ENCODE measurements around the gene IRAK3.

The IRAK3 gene, protein sequence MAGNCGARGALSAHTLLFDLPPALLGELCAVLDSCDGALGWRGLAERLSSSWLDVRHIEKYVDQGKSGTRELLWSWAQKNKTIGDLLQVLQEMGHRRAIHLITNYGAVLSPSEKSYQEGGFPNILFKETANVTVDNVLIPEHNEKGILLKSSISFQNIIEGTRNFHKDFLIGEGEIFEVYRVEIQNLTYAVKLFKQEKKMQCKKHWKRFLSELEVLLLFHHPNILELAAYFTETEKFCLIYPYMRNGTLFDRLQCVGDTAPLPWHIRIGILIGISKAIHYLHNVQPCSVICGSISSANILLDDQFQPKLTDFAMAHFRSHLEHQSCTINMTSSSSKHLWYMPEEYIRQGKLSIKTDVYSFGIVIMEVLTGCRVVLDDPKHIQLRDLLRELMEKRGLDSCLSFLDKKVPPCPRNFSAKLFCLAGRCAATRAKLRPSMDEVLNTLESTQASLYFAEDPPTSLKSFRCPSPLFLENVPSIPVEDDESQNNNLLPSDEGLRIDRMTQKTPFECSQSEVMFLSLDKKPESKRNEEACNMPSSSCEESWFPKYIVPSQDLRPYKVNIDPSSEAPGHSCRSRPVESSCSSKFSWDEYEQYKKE

DNA sequence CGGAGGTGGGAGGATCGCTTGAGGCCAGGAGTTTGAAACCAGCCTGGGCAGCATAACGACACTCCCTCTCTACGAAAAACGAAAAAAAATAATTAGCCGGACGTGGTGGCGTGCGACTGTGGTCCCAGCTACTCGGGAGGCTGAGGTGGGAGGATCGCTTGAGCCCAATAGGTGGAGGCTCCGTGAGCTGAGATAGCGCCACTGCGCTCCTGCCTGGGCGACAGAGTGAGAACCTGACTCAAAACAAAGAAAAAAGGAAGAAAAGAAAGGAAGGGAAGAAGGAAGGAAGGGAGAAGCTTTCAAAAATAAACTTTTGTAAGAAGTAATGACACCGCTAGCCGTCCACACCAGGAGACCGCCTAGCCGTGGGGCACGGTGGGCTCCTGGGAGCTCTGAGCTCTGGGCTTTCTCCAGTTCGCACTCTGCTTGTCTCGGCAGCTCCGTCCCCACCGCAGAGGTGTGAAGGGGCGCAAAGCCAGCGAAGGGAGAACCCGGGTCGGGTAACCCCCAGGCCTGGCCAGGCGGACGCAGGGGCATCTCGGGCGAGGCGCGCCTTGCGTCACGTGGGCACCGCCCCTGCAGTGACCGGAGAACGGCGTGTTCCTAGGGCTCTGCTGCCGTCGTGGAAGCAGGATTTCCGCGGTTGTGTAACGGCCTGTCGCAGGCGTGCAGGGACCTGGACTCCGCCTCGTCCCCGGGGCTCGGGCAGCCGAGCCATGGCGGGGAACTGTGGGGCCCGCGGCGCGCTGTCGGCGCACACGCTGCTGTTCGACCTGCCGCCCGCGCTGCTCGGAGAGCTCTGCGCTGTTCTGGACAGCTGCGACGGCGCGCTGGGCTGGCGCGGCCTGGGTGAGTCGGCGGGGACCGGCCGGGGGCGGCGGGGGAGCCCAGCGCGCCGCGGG is at the start of gene IRAK3:
Gene IRAK3 (plus strand): TSS at position 631 of the 902 bp plus-strand sequence. CDS start 86 bp downstream, at position 717.
- peak; percentile 45 for DNase-seq

- DNase-seq = no peak
Observed at GRCh38 chr12:66139328-66139727, 49.7 kb upstream of the IRAK3 start.

DNA sequence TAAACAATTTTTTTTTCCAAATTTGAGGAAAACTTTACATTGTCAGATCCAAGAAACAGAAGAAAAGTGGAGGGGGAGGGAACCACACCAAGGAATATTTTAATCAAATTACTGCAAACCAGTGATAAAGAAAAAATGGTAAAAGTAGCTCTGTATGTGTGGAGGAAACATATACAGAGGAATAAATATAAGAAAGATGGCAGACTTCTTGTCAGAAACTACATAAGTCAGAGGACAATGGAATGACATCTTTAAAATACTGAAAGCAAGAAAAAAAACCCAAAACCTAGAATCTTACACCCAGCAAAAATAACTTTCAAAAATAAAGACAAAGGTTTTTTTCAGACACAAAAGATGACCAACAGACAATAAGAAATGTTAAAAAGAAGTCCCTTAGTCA is 48.3 kb upstream of the IRAK3 start:
- DNase-seq = peak; percentile 3

- DNase-seq = no peak
Observed at GRCh38 chr12:66141299-66141698, 47.7 kb upstream of the IRAK3 start.

- no peak for DNase-seq
Observed at GRCh38 chr12:66142826-66143225, 46.2 kb upstream of the IRAK3 start.

- DNase-seq = no peak
Observed at GRCh38 chr12:66143868-66144267, 45.1 kb upstream of the IRAK3 start.

DNA sequence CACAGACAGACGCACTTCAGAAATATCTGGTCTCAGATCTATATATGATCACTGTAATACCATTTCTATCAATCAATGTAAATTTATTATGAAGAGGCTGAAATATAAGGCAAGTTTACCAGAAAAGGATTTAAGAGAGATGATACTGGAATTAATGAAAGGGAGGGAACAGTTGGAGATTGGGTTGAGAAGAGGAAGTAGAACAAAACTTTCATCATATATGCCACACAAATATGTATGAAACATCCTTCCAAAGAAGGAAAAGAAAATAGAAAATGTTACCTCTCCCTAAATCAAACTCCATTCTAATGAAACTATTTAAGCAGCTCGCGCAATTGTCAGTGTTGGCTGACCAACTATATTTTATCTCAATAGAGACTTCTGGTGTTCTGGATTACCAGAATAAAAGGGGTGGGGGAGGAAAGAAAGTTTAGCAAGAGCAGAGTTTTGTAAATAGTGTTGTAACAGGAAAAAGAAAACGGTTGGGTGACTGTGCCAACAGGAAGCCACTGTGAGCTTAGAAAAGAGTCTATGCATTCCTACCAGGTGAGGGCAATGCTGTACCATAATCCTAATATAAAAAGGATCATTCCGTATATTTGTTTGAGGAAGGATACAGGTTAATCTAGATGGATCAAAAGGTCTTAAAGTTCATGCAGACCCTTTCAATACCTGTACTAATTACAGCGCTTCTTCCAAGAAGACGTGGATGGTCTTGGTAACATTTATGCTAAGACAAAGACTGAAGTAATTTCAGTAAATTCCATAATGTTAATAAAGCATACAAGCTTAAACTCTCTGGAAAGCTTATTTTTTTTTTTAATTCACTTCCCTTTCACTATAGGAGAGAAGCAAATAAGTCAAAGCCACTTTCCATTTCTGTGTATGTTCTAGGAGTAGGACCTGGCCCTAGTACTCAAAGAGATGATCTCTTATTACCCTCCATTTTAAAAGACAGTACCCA is 43.9 kb upstream of the IRAK3 start:
- peak; percentile 14 for DNase-seq

DNA sequence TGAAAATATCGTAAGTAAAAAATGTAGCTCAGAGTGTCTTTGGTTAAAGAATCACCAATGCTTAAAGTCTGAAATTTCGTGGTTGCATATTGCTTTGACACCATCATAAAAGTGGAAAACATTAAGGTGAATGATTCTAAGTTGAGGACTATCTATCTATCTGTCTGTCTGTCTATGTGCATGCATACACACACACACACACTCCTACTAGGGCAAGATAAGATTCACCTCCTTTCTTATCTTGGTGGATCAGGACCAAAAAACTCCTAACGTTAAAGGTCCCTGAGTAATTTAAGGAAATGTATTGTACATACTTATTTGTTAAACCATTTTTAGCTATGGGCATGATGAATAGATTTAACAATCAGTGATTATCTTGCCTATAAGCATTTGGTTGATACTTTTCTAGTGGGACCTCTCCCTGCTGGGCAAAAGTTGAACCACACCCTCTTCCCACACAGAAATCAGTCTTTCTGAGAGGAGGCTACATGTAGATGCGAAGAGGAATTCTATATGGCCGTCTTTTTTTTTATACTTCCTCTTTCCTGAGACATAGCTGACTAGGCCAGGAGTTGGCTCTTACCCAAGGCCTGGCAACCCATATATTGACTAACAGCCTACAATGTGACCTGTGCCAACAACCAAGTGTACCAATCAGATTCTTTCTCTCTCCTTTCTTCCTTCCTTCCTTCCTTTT is 39.2 kb upstream of the IRAK3 start:
- DNase-seq = no peak

GRCh38 chr12:66152732-66153131 is 36.3 kb upstream of the IRAK3 start:
- DNase-seq = no peak

- no peak for DNase-seq
Observed at GRCh38 chr12:66154776-66155175, 34.2 kb upstream of the IRAK3 start.

DNA sequence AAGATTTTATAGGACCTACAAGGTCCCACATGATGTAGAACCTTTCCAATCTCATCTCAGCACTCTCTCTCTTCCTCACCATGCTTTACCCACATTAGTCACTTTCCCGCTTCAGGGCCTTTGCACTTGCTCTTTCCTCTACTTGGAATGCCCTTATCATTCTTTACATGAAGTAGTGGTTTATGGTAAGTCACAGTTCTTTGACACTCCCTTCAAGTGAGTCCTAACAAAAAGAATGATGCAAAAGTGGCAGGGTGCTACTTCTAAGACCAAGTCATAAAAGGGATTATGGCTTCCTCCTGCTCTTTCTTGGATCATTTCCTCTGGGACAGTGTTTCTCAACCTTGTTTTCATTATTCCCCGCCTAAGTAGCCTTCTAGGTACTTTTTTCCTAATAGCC is 32.4 kb upstream of the IRAK3 start:
- DNase-seq = no peak

DNA sequence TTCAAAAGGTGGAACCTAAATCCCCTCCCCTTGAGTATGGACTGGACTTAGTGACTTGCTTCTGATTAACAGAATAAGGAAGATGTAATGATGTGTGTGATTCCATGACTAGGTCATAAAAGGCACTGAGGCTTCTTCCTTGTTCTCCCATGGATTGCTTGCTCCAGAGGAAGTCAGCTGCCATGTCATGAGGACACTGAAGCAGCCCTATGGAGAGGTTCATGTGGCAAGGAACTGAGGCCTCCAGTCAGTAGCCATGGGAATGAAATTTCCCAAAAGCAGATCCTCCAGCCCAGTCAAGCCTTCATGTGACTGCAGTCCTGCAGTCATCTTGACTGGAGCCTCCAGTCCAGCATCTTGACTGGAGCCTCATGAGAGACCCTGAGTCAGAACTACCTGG is 29.9 kb upstream of the IRAK3 start:
- no peak for DNase-seq

DNA sequence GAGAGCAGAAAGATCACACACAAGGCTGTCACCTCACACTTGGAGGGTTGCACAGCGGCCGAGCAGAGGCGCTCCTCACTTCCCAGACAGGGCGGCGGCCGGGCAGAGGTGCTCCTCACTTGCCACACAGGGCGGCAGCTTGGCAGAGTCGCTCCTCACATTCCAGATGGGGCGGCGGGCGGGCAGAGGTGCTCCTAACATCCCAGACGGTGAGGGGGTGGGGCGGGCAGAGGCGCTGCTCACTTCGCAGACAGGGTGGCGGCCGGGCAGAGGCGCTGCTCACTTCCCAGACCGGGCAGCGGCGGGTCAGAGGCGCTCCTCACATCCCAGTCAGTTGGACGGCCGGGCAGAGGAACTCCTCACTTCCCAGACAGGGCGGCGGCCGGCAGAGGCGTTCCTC is 28.3 kb upstream of the IRAK3 start:
- DNase-seq = no peak

GRCh38 chr12:66162701-66163100 is 26.3 kb upstream of the IRAK3 start:
- no peak for DNase-seq

DNA sequence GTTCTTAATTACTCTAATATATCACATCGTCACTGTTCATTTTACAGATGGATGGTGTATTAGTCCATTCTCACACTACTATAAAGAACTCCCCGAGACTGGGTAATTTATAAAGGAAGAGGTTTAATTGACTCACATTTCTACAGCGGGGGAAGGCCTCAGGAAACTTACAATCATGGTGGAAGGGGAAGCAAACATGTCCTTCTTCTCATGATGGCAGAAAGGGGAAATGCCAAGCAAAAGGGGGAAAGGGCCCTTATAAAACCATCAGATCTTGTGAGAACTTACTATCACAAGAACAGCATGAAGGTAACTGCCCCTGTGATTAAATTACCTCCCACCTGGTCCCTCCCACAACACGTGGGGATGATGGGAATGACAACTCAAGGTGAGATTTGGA is 25.7 kb upstream of the IRAK3 start:
- DNase-seq = no peak

DNA sequence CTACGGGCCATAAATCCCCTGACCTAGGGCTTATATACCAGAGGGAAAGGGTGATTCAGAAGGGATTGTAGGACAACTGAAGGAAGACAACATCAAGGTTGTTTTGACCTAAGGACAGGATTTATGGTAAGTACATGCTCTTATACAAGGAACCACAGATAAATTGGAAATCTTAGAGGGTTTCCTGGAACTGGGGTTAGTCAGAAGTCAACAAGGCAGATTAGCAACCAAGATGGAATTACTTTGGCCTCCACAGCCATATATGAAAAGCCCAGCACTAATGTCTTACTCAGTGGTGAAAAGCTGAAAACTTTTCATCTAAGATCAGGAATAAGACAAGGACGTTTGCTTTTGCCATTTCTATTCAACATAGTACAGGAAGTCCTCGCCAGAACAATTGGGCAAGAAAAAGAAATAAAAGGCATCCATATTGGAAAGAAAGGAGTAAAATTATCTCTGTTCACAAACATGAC is 24.6 kb upstream of the IRAK3 start:
- DNase-seq = no peak

DNA sequence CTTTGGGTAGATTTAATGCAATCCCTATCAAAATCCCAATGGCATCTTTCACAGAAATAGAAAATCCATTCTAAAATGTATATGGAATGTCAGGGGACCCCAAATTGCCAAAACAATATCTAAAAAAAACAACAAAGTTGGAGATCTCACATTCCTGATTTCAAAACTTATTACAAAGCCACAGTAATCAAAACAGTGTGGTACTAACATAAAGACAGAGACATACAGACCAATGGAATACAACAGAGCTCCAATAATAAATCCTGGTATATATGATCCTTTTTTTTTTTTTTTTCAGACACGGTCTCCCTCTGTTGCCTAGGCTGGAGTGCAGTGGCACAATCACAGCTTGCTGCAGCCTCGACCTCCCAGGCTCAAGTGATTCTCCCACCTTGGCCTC is 23.9 kb upstream of the IRAK3 start:
- DNase-seq = no peak

- no peak for DNase-seq
Observed at GRCh38 chr12:66166561-66166960, 22.5 kb upstream of the IRAK3 start.

GRCh38 chr12:66168410-66168809 is 20.6 kb upstream of the IRAK3 start:
- DNase-seq = no peak

- peak; percentile 87 for DNase-seq
Observed at GRCh38 chr12:66169221-66170170, 19.5 kb upstream of the IRAK3 start, which contains the start of gene TMBIM4. TSS of gene TMBIM4 (minus strand) at chr12:66169996. CDS start at chr12:66169951, 45 bp downstream.
